T-helper 1 cell (primary cell): ENCODE measurements around the gene PTAR1.

Experiments used
- DNase-seq, 5 donors: peaks; one replicate each; pipeline ENCODE4 v3.0.0-alpha.2; 2012 to 2020

The PTAR1 gene

DNA sequence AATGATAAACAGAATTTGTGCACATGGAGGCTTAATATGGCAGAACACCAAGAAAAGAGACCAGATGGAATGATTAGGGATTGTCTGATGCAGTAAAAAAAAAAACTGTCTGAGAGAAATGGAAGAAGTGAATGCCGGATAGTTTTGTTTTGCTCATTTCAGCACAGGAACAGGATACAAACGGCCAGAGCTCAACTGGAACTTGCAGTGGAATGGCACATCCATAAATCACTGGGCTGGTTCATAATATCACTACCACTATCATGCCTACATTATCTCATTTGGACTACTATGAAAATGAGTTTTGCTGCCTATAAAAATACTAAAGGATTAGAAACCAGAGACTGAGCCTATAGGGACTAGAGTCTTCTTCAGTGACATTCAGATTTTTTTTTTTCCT lies 9.7 kb downstream of the PTAR1 start:
- DNase-seq: no peak

DNA sequence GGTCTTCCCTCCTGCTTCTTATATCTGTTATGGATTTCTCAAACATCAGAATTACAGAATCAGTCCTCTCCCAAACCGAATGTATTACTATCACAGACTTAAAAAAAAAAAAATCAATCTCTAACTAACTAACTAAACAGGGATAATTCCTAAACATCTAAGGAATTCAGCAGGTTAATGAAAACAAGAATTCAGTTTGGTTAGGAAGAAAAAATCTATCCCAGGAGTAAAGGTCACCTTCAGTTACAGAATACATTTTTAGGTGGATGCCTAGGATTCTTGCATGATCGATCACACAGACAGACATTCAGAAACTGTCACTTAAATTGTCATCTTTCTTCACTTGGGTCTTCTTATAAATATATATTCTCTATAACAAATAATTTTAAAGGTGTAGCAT lies 11.5 kb downstream of the PTAR1 start:
- DNase-seq: no peak

DNA sequence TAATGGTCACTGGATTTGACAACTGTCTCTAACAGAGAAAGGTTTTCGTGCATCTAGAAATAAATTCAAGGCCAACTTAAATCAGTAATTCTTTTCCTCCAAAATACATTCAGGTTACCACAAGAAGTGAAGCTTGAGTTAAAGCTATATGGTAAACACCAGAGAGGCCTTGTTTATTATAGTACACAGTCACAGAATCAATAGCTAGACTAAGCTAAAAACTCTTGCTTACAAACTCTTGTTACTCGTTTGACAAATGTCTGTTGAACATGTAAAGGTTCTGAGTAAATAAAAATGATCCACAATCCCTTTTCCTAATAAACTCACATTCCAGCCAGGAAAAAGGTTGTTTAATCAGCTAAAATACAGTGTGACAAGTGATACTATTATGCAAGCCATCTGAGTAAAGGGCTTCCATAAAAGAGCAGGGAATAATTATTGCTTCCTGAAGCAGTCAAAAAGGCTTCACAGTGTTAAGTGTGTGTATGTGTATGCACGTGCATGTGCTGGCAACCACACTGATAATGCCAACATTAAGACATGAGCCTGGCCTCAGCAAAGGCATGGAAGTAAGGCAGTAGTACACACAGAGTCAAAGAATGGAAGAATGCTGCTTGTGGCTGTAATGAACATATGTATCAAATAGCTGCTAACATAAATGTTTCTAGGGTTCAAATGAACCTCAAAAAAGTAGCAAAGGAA lies 12.8 kb downstream of the PTAR1 start:
- DNase-seq: no peak

- DNase-seq: no peak
These were observed 13.9 kb downstream of the PTAR1 start for GRCh38 chr9:69745716-69746437.

- DNase-seq: no peak
These were observed 15.0 kb downstream of the PTAR1 start for GRCh38 chr9:69744688-69745380.

DNA sequence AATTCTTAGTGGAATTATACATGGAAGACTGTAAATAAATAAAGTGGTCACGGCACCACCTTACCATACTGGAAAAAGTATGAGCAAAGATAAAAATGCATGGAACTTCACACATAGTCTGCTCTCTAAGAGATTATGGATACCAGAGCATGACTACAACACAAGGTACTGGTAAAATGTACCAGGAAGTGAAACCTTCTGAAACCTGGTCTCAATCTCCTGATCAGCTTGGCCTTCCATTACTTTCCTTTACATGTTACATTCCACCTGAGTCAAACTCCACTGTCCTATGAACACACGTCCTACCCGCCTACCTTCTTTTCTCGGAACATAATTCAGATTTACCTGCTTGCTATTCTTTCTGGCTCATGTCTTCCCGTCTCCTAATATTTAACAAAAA lies 15.9 kb downstream of the PTAR1 start:
- DNase-seq: no peak

GRCh38 chr9:69740872-69741505 lies 18.8 kb downstream of the PTAR1 start:
- DNase-seq: no peak

- DNase-seq: no peak
These were observed 28.5 kb downstream of the PTAR1 start for GRCh38 chr9:69731348-69731747.

DNA sequence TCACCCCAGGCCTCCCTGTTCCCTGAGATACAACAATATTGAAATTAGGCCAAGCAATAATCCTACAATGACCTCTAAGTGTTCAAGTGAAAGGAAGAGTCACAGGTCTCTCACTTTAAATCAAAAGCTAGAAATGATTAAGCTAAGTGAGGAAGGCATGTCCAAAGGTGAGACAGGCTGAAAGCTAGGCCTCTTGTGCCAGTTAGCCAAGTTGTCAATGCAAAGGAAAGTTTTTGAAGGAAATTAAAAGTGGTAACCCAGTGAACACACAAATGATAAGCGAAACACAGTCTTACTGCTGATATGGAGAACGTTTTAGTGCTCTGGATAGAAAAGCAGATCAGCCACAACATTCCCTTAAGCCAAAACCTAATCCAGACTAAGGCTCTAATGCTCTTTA lies 39.8 kb downstream of the PTAR1 start:
- no peak for DNase-seq

DNA sequence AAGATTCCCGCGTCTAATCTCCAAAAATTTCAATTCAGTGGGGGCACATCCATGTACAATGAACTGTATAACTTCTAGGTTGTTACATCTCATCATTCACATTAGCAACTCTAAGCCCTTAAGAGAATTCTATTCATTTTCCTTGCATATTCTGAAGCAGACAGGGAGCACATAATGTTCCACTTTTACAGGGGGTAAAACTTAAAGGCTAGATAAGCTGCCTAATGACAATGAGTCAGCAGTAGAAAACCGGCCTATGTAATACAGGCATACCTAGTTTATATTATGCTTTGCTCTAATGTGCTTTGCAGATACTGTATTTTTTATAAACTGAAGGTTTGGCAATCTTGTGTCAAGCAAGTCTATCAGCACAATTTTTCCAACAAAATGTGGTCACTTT lies 40.4 kb downstream of the PTAR1 start:
- DNase-seq: no peak

GRCh38 chr9:69718218-69718617 lies 41.6 kb downstream of the PTAR1 start:
- DNase-seq: no peak

GRCh38 chr9:69715825-69716224 lies 44.0 kb downstream of the PTAR1 start:
- no peak for DNase-seq

- DNase-seq: no peak
These were observed 44.7 kb downstream of the PTAR1 start for GRCh38 chr9:69715096-69715495.

DNA sequence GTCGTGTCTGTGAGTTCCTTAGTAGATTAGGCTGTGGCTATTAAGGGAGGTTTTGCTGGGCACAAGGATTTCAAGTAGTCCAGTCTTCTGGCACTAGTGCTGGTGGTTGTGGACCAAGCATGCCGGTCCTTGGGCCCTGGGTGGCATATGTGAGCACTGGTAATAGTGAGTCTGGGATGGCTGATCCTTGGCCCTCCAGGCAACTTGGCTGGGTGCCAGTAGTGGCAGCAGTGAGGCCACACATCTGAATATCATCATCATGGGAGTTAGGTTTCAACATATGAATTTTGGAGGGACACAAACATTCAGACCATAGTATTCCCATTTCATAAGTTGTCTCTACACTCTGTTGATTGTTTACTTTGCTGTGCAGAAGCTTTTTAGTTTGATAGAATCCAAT lies 62.3 kb downstream of the PTAR1 start:
- DNase-seq: no peak

DNA sequence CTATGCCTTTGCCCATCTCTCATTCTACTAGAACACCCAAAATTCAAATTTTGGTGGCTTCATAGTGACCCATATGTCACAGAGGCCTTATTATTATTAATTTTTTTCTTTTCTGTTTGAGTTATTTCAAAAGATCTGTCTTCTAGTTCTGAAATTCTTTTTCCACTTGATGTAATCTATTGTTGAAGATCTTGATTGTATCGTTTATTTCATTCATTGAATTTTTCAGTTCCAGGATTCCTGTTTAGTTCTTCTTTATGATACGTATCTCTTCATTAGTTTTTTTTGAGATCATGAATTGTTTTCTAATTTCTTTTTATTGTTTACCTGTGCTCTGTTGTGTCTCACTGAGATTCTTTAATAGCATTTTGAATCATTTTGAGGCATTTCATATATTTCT lies 63.0 kb downstream of the PTAR1 start:
- DNase-seq: no peak

GRCh38 chr9:69689991-69690538 lies 69.7 kb downstream of the PTAR1 start:
- no peak for DNase-seq

GRCh38 chr9:69683927-69684326 lies 75.9 kb downstream of the PTAR1 start:
- DNase-seq: no peak

- no peak for DNase-seq
These were observed 80.8 kb downstream of the PTAR1 start for GRCh38 chr9:69678843-69679538.

DNA sequence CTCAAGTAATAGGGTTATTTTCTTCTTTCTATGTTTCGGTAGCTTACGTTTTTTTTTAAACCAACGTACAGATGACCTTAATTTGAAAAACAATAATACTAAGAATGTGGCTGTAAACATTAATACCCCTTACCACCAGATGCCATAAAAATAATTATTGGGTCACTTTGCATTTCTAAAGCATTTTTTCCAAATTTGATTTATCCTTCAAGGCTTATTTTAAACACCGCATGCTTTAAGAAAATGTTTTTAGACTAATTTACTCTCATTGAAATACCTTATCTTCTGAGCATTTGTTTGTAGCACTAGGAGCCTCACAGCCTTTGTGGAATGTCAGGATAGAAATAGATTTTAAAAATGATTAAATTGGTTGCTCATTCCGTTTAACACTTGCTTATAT lies 81.9 kb downstream of the PTAR1 start:
- no peak for DNase-seq

DNA sequence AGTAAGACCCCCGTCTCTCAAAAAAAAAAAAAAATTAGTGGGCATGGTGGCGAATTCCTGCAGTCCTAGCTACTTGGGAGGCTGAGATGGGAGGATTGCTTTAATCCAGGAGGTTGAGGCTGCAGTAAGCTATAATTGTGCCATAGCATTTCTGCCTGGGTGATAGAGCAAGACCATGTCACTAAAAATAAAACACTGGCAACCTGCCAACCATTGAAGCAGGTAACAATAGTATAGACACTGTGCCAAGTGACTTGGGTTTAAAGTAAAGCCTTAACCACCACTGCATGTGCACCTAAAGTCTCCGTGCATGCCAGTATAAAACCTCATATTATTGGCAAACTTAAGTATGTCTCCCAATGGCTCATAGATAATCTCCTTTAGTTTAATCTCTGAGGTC lies 84.2 kb downstream of the PTAR1 start:
- no peak for DNase-seq

DNA sequence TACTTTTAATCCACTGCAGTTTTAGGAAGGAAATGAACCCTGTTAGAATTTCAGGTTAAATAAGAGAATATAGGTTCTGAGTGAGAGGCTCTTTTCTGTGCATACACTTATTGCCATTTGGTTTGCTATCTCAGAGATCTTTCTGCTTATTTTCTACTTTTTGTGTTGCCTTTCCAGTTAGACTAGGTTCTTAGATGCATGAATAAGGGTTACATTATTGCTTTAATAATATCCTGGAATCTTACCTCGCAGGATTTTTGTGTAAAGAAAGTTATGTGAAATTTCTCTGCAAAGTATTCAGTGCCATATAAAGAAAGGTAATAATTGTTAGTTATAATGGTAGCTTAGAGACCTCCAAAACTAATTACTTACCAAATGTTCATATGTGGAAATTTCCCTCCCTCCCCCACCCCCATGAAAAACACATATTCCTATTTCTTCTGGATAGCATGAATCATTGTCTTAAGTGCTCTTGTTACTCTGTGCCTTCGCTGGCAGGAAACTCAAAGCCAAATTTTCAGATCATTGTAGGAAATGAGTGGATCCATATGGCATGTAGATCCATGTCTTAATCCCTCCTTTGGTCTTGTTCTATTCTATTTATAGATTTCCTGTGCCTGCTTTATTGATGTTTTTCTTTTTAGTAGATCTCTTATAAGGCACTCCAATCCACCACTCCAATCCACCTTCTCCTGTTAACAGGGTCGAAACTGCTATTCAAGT lies 84.9 kb downstream of the PTAR1 start:
- no peak for DNase-seq

- DNase-seq: no peak
These were observed 85.6 kb downstream of the PTAR1 start for GRCh38 chr9:69674112-69674685.
